H1 (cell line): ENCODE data around the gene PKDREJ. TPM values are rescaled to one million over a fixed set of nuclear protein-coding genes. Genes with fewer than 3 reads are reported as not detected.

Experiments used
- BRCA1 ChIP-seq: IDR thresholded peaks from 2 replicates; pipeline ENCODE4 v1.6.1; 2012; ENCODE audit warnings: low read depth, low read length, improper control_type of control experiment
- CHD2 ChIP-seq: IDR thresholded peaks from 2 replicates; pipeline ENCODE4 v1.6.1; 2012; ENCODE audit warnings: low read length, improper control_type of control experiment
- FOSL1 ChIP-seq: IDR thresholded peaks from 2 replicates; pipeline ENCODE4 v1.6.1; 2011; ENCODE audit warnings: mild to moderate bottlenecking, low read depth, low read length, moderate library complexity; ENCODE audit not compliant: insufficient read depth
- GTF2F1 ChIP-seq: IDR thresholded peaks from 2 replicates; pipeline ENCODE4 v1.6.1; 2012; ENCODE audit warnings: low read depth, low read length, improper control_type of control experiment, borderline replicate concordance
- HDAC2 ChIP-seq, 2 experiments: fragments of 300-600 bp in 1 of 2; sonication (generic) in 1 of 2; IDR thresholded peaks; 2 replicates each; pipeline ENCODE4 v1.6.1; 2011 to 2012; ENCODE audit warnings: low read depth in 2 of 2, low read length in 2 of 2, mild to moderate bottlenecking in 2 of 2, moderate library complexity in 2 of 2, borderline replicate concordance in 1 of 2, inconsistent platforms in 1 of 2
- HDAC6 ChIP-seq: IDR thresholded peaks from one replicate; pipeline ENCODE4 v1.7.1; 2012; ENCODE audit warnings: low read depth, mild to moderate bottlenecking, inconsistent platforms, low read length, moderate library complexity
- SP1 ChIP-seq: IDR thresholded peaks from 2 replicates; pipeline ENCODE4 v1.6.1; 2011; ENCODE audit warnings: low read depth, low read length
- SUZ12 ChIP-seq: fragments of 200-600 bp; sonication (generic); IDR thresholded peaks from 2 replicates; pipeline ENCODE4 v1.6.1; 2012; ENCODE audit warnings: mild to moderate bottlenecking, inconsistent platforms, low read length, moderate library complexity, mixed read lengths
- polyA plus RNA-seq, 7 experiments: library from polyadenylated mRNA; depleted of rRNA in 3 of 7; stranded (reverse) in 5 of 7; unstranded in 2 of 7; fragments of >200 nt in 5 of 7; fragments of 200-250 nt in 2 of 7; gene quantifications; 1 replicate in 5 of 7; 2 replicates in 1 of 7; 4 replicates in 1 of 7; pipeline versions ENCODE4 v1.2.1 to v1.2.3, GENCODE V29; 2011 to 2013; ENCODE audit warnings: missing spikeins in 2 of 7, mixed read lengths in 2 of 7
- total RNA-seq: library from RNA; stranded (reverse); fragmentation: NEBNext Ultra II Directional; extraction: Animal tissue kit (Norgen Biotek cat#: 25700); gene quantifications from 2 replicates; pipeline ENCODE4 v1.2.1, GENCODE V29; 2021
- TF ChIP-seq, protein P1 (sequence below): fragments of 300-600 bp; sonication (generic); IDR thresholded peaks from 2 replicates; pipeline ENCODE4 v1.7.1; 2012; ENCODE audit warnings: low read length, moderate library complexity, mild to moderate bottlenecking, inconsistent platforms; ENCODE audit not compliant: insufficient replicate concordance

The PKDREJ gene
- total and polyA plus RNA-seq, 2 of the 8 experiments (the other 6 are each of a cell fraction or from before 2014, with no cell fraction given): 0.02 to 0.04 TPM

DNA sequence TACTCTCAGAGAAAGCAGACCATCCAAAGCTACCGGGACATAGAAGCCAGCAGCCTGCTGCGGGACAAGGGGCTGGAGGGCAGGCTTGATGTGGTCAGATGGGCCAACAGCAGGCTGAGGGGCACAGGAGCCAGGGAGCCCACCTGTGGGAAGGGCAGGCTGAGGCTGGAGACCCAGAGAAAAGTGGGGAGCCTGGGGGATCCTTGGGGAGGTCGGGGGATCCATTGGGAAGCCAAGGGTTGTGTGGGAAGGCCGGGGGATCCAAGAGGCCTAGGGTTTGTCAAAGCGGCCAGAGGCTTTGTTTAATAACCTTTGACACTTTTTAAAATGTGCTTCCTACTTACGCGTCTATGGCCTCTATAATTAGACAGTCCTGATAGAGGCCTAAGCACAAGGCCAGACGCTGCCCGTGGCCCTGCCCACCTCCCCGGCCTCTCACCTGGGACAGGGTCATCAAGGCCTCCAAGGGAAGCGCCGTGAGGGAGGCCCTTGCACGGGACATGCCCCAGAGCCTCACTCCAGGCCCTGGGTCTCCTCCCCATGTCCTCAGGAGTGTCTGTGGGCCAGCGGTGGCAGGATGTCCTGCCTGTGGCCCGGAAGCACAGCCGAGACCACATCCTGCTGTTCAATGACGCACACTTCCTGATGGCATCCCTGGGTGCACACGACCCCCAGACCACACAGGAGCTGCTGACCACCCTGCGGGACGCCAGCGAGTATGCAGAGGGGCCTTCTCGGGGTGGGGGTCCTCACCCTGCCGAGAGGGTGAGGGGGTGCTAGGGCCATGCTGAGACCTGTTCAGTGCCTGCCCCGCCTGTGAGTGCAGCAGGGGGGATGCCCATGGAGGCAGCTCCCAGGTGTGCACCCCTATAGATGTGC, 25.0 kb upstream of the PKDREJ start (continued):
- TF ChIP-seq, protein P1, sequence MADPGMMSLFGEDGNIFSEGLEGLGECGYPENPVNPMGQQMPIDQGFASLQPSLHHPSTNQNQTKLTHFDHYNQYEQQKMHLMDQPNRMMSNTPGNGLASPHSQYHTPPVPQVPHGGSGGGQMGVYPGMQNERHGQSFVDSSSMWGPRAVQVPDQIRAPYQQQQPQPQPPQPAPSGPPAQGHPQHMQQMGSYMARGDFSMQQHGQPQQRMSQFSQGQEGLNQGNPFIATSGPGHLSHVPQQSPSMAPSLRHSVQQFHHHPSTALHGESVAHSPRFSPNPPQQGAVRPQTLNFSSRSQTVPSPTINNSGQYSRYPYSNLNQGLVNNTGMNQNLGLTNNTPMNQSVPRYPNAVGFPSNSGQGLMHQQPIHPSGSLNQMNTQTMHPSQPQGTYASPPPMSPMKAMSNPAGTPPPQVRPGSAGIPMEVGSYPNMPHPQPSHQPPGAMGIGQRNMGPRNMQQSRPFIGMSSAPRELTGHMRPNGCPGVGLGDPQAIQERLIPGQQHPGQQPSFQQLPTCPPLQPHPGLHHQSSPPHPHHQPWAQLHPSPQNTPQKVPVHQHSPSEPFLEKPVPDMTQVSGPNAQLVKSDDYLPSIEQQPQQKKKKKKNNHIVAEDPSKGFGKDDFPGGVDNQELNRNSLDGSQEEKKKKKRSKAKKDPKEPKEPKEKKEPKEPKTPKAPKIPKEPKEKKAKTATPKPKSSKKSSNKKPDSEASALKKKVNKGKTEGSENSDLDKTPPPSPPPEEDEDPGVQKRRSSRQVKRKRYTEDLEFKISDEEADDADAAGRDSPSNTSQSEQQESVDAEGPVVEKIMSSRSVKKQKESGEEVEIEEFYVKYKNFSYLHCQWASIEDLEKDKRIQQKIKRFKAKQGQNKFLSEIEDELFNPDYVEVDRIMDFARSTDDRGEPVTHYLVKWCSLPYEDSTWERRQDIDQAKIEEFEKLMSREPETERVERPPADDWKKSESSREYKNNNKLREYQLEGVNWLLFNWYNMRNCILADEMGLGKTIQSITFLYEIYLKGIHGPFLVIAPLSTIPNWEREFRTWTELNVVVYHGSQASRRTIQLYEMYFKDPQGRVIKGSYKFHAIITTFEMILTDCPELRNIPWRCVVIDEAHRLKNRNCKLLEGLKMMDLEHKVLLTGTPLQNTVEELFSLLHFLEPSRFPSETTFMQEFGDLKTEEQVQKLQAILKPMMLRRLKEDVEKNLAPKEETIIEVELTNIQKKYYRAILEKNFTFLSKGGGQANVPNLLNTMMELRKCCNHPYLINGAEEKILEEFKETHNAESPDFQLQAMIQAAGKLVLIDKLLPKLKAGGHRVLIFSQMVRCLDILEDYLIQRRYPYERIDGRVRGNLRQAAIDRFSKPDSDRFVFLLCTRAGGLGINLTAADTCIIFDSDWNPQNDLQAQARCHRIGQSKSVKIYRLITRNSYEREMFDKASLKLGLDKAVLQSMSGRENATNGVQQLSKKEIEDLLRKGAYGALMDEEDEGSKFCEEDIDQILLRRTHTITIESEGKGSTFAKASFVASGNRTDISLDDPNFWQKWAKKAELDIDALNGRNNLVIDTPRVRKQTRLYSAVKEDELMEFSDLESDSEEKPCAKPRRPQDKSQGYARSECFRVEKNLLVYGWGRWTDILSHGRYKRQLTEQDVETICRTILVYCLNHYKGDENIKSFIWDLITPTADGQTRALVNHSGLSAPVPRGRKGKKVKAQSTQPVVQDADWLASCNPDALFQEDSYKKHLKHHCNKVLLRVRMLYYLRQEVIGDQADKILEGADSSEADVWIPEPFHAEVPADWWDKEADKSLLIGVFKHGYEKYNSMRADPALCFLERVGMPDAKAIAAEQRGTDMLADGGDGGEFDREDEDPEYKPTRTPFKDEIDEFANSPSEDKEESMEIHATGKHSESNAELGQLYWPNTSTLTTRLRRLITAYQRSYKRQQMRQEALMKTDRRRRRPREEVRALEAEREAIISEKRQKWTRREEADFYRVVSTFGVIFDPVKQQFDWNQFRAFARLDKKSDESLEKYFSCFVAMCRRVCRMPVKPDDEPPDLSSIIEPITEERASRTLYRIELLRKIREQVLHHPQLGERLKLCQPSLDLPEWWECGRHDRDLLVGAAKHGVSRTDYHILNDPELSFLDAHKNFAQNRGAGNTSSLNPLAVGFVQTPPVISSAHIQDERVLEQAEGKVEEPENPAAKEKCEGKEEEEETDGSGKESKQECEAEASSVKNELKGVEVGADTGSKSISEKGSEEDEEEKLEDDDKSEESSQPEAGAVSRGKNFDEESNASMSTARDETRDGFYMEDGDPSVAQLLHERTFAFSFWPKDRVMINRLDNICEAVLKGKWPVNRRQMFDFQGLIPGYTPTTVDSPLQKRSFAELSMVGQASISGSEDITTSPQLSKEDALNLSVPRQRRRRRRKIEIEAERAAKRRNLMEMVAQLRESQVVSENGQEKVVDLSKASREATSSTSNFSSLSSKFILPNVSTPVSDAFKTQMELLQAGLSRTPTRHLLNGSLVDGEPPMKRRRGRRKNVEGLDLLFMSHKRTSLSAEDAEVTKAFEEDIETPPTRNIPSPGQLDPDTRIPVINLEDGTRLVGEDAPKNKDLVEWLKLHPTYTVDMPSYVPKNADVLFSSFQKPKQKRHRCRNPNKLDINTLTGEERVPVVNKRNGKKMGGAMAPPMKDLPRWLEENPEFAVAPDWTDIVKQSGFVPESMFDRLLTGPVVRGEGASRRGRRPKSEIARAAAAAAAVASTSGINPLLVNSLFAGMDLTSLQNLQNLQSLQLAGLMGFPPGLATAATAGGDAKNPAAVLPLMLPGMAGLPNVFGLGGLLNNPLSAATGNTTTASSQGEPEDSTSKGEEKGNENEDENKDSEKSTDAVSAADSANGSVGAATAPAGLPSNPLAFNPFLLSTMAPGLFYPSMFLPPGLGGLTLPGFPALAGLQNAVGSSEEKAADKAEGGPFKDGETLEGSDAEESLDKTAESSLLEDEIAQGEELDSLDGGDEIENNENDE: no peak
- TF ChIP-seq SUZ12: no peak
- no peak for TF ChIP-seq HDAC2 (IDR thresholded peaks at IDR 0.05; ENCODE audit: borderline replicate concordance in 1 of 2, low read depth in 2 of 2, low read length in 2 of 2)
- TF ChIP-seq CHD2: no peak
- TF ChIP-seq HDAC6: no peak
- no peak for TF ChIP-seq SP1
- TF ChIP-seq GTF2F1: no peak
- no peak for TF ChIP-seq FOSL1
- TF ChIP-seq BRCA1: no peak
- TF ChIP-seq, all 59 proteins: peak for 0
